Subcutaneous abdominal adipose tissue (tissue), 5 donors: Measurements from ENCODE around the gene TIMM21.

Experiments used
- H3K27ac ChIP-seq: one replicate; pipeline ENCODE4 v1.7.0; 2013; ENCODE audit warnings: low read depth, mild to moderate bottlenecking, inconsistent platforms, low read length, moderate library complexity
- H3K27me3 ChIP-seq, 5 donors: one replicate each; pipeline ENCODE4 v1.7.0; 2013; ENCODE audit warnings: low read length in 5 of 5, inconsistent platforms in 1 of 5; ENCODE audit not compliant: control insufficient read depth in 5 of 5, insufficient read depth in 4 of 5
- H3K36me3 ChIP-seq, 5 donors: one replicate each; pipeline ENCODE4 v1.7.0; 2013; ENCODE audit warnings: low read length in 5 of 5; ENCODE audit not compliant: control insufficient read depth in 5 of 5, insufficient read depth in 5 of 5
- H3K4me1 ChIP-seq, 5 donors: one replicate each; pipeline ENCODE4 v1.7.0; 2013; ENCODE audit warnings: low read length in 5 of 5, mild to moderate bottlenecking in 3 of 5, moderate library complexity in 1 of 5; ENCODE audit not compliant: control insufficient read depth in 5 of 5, insufficient read depth in 5 of 5
- H3K4me3 ChIP-seq, 5 donors: one replicate each; pipeline ENCODE4 v1.7.0; 2013; ENCODE audit warnings: low read length in 5 of 5, low read depth in 1 of 5
- H3K9ac ChIP-seq, 5 donors: one replicate each; pipeline ENCODE4 v1.7.0; 2013; ENCODE audit warnings: low read length in 5 of 5, mild to moderate bottlenecking in 4 of 5, moderate library complexity in 3 of 5
- H3K9me3 ChIP-seq, 5 donors: one replicate each; pipeline ENCODE4 v1.7.0; 2013; ENCODE audit warnings: low read length in 5 of 5; ENCODE audit not compliant: control insufficient read depth in 5 of 5
- donor health status: healthy.
- donor health status: healthy.
- donor health status: healthy.
- donor health status: healthy.
- donor health status: healthy.

TIMM21 gene

GRCh38 chr18:74182335-74182734, 34.0 kb downstream of the TIMM21 start:
- H3K27me3 ChIP-seq: peaks cover 0 to 7% (median 0%) of the 10 kb centered on the region in 5 donors
- H3K36me3 ChIP-seq: no peaks in the 10 kb centered on the region
- H3K27ac ChIP-seq: no peak overlapping the region
- H3K4me3 ChIP-seq: no peak overlapping the region
- H3K9me3 ChIP-seq: peaks cover 0 to 6% (median 0%) of the 10 kb centered on the region in 5 donors
- no peak overlapping the region for H3K9ac ChIP-seq
- no peaks in the 10 kb centered on the region for H3K4me1 ChIP-seq

DNA sequence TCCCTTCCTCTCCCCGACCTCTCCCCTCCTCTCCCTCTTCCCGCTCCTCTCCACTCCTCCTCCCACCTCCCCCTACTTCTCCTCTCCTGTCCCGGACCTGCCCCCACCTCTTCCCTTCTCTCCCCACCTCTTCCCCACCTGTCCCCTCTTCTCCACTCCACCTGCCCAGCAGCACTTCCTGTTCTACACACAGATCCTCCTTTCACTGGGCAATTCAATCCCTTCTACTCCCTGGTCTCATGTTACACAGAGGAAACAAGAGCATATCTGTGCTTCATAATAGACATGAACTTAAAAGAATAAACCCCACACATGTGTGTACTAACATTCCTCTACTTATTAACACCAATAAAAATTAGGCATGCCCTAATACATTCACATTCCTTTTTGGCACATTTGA, 34.8 kb downstream of the TIMM21 start:
- Histone ChIP-seq H3K4me1 (no peaks in the 10 kb centered on the region), H3K4me3 (no peak overlapping the region), H3K9ac (no peak overlapping the region), H3K36me3 (no peaks in the 10 kb centered on the region), H3K27ac (no peak overlapping the region), H3K9me3 (peaks cover 0 to 6% (median 0%) of the 10 kb centered on the region in 5 donors), H3K27me3 (peaks cover 0 to 7% (median 0%) of the 10 kb centered on the region in 5 donors)

DNA sequence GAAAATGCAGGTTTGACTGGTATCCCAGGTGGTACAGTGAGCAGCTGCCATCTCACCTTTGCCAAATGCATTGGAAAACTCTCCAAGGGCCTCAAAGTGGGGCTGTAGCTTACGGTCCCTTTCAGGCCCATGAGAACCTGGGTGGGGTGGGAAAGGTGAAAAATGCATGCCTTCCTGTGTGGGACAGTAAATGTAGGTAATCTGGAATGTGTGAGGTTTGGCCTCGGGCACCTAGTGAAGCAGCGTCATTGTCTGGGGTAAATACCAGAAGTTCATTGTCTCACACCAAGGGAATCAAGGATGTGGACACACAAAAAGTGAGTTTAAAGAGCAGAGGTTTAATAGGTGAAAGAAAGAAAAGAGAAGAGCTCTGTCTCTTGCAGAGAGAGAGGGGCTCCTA, 36.6 kb downstream of the TIMM21 start:
- Histone ChIP-seq H3K4me1 (peaks cover 0 to 6% (median 4%) of the 10 kb centered on the region in 5 donors), H3K4me3 (no peak overlapping the region), H3K27me3 (peaks cover 0 to 7% (median 0%) of the 10 kb centered on the region in 5 donors), H3K9ac (no peak overlapping the region), H3K36me3 (no peaks in the 10 kb centered on the region), H3K9me3 (peaks cover 0 to 6% (median 0%) of the 10 kb centered on the region in 5 donors), H3K27ac (no peak overlapping the region)

- H3K27ac ChIP-seq: no peak overlapping the region
- H3K9ac ChIP-seq: no peak overlapping the region
- H3K36me3 ChIP-seq: no peaks in the 10 kb centered on the region
- no peak overlapping the region for H3K4me3 ChIP-seq
- H3K27me3 ChIP-seq: peaks cover 0 to 7% (median 0%) of the 10 kb centered on the region in 5 donors
- no peaks in the 10 kb centered on the region for H3K9me3 ChIP-seq
- peaks cover 0 to 11% (median 4%) of the 10 kb centered on the region in 5 donors for H3K4me1 ChIP-seq
These were observed 37.5 kb downstream of the TIMM21 start for GRCh38 chr18:74185860-74186259.

DNA sequence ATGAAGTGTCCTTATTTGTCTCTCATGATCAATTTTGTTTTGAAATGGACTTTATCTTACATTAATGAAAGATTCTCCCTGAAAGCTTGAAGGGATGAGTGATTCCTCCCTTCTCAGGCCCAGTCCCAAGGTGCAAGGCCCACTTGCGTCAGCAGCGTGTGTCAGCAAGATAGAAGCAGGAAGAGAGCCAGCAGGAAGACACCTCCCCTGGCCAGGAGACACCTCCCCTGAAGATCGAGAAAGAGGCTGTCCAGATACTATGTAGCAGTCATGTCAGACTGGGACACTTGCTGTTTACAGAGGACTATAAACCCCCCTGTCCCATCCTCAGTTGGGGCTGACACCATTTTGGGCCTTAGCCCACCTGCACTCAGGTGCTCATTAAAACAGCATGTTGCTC, 38.3 kb downstream of the TIMM21 start:
- no peak overlapping the region for H3K27ac ChIP-seq
- H3K27me3 ChIP-seq: peaks cover 0 to 7% (median 0%) of the 10 kb centered on the region in 5 donors
- H3K36me3 ChIP-seq: no peaks in the 10 kb centered on the region
- H3K9ac ChIP-seq: no peak overlapping the region
- H3K4me1 ChIP-seq: peaks cover 0 to 11% (median 4%) of the 10 kb centered on the region in 5 donors
- H3K9me3 ChIP-seq: no peaks in the 10 kb centered on the region
- no peak overlapping the region for H3K4me3 ChIP-seq

GRCh38 chr18:74190086-74190485, 41.8 kb downstream of the TIMM21 start:
- Histone ChIP-seq H3K27me3 (peaks cover 0 to 3% (median 0%) of the 10 kb centered on the region in 5 donors), H3K9me3 (no peaks in the 10 kb centered on the region), H3K27ac (no peak overlapping the region), H3K4me1 (peaks cover 0 to 11% (median 4%) of the 10 kb centered on the region in 5 donors), H3K9ac (no peak overlapping the region), H3K4me3 (no peak overlapping the region), H3K36me3 (no peaks in the 10 kb centered on the region)

- Histone ChIP-seq H3K36me3 (no peaks in the 10 kb centered on the region), H3K27me3 (peaks cover 0 to 3% (median 0%) of the 10 kb centered on the region in 5 donors), H3K9me3 (no peaks in the 10 kb centered on the region), H3K4me3 (no peak overlapping the region), H3K9ac (no peak overlapping the region), H3K27ac (no peak overlapping the region), H3K4me1 (peaks cover 0 to 18% (median 8%) of the 10 kb centered on the region in 5 donors)
These were observed 43.3 kb downstream of the TIMM21 start for GRCh38 chr18:74191577-74191976.

- no peak overlapping the region for H3K9ac ChIP-seq
- no peak overlapping the region for H3K27ac ChIP-seq
- no peak overlapping the region for H3K4me3 ChIP-seq
- no peaks in the 10 kb centered on the region for H3K36me3 ChIP-seq
- H3K9me3 ChIP-seq: no peaks in the 10 kb centered on the region
- H3K4me1 ChIP-seq: peaks cover 0 to 27% (median 17%) of the 10 kb centered on the region in 5 donors
- peaks cover 0 to 3% (median 0%) of the 10 kb centered on the region in 5 donors for H3K27me3 ChIP-seq
These were observed 46.4 kb downstream of the TIMM21 start for GRCh38 chr18:74194691-74195090.

DNA sequence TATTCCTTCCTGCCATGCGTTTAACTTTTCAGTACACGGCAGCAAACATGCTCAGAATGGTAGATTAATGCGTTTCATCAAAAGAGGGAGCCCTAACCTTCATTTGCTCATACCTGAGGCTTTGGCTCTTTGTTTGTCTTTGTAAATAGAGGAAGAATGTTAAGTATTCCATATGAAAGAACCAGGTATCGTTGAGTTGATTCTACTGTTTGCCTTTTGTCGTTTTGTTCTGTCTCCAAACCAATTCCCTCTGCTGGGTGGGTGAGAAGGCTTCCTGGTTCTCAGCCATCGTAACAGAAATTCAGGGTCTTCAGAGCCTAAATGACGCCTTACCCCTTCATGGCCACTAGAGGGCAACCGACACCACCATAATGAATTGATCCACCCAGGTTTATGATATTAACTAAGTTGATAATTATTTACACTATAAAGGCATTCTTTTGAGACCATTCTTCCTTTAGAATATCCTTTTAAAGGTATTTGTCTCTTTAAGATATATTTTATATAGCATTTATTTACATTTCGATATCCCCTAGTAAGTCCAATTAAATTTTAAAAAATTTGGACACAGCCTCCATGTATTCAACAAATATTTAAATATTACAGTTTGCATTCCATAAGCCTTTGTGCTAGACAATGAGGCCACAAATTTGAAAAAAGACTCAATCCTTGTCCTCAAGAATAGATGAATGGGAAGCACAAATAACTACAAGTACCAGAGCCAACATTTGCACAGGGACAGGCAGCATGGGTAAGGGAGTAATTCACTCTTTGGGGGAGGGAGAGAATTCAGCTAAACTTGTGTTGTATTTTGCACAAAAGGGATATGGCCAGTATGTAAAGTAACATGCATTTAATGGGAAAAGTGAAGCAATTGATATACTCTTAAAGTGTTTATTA, 48.1 kb downstream of the TIMM21 start:
- Histone ChIP-seq H3K27me3 (peaks cover 0 to 3% (median 0%) of the 10 kb centered on the region in 5 donors), H3K27ac (peak overlapping the region; percentile 11), H3K4me1 (peaks cover 0 to 24% (median 16%) of the 10 kb centered on the region in 5 donors), H3K9ac (peak overlapping the region in 2 of 5 donors; percentile 34 to 57), H3K9me3 (no peaks in the 10 kb centered on the region), H3K36me3 (no peaks in the 10 kb centered on the region), H3K4me3 (peak overlapping the region in 3 of 5 donors; percentile 35 to 49 (median 43))

- Histone ChIP-seq H3K4me3 (no peak overlapping the region), H3K27ac (no peak overlapping the region), H3K27me3 (peaks cover 0 to 3% (median 0%) of the 10 kb centered on the region in 5 donors), H3K9ac (no peak overlapping the region), H3K4me1 (peaks cover 0 to 24% (median 16%) of the 10 kb centered on the region in 5 donors), H3K36me3 (no peaks in the 10 kb centered on the region), H3K9me3 (no peaks in the 10 kb centered on the region)
These were observed 49.5 kb downstream of the TIMM21 start for GRCh38 chr18:74197705-74198341.
